MCF 10A (cell line): ENCODE results near the gene ZNF365. TPM values are rescaled to one million over a fixed set of nuclear protein-coding genes. Genes with fewer than 3 reads are reported as not detected.
A peak's percentile ranks its signal among the peaks of the same experiment; 100 is the strongest.

Experiments used
- BruUV-seq: library from RNA; stranded (reverse); fragments of 400-500 nt; replicated peaks from 2 replicates; lab custom pipeline; 2021; lab: Mats Ljungman, UMichigan
- CTCF ChIA-PET: fragments of 300-600 bp; sonication (Branson Sonifier 250); formaldehyde crosslinking; extraction: SDS; loops from one replicate; lab custom pipeline; 2021; ENCODE audit warnings: antibody characterized with exemption, inconsistent platforms; lab: Yijun Ruan, JAX
- POLR2A ChIA-PET: fragments of 300-600, 350-650 bp; sonication (Branson Sonifier 250); formaldehyde crosslinking; extraction: SDS; loops from one replicate; lab custom pipeline; 2020; ENCODE audit warnings: antibody characterized with exemption, inconsistent platforms; lab: Yijun Ruan, JAX
- DNase-seq: peaks from one replicate; pipeline ENCODE4 v3.0.0-alpha.2; 2018; ENCODE audit not compliant: unreplicated experiment
- H3K27ac Mint-ChIP-seq: one replicate; pipeline ENCODE4 v1.8.0; 2022; ENCODE audit warnings: mild to moderate bottlenecking, low read depth, mixed read lengths; ENCODE audit not compliant: unreplicated experiment
- H3K27me3 Mint-ChIP-seq: one replicate; pipeline ENCODE4 v1.8.0; 2022; ENCODE audit warnings: mixed read lengths; ENCODE audit not compliant: insufficient read depth, unreplicated experiment
- H3K36me3 Mint-ChIP-seq: one replicate; pipeline ENCODE4 v1.8.0; 2022; ENCODE audit warnings: mild to moderate bottlenecking, moderate library complexity, mixed read lengths; ENCODE audit not compliant: insufficient read depth, unreplicated experiment
- H3K4me1 Mint-ChIP-seq: one replicate; pipeline ENCODE4 v1.8.0; 2022; ENCODE audit warnings: mixed read lengths; ENCODE audit not compliant: insufficient read depth, unreplicated experiment
- H3K4me3 Mint-ChIP-seq: one replicate; pipeline ENCODE4 v1.8.0; 2022; ENCODE audit warnings: mild to moderate bottlenecking, moderate library complexity, mixed read lengths; ENCODE audit not compliant: unreplicated experiment
- H3K9me3 Mint-ChIP-seq: one replicate; pipeline ENCODE4 v1.8.0; 2022; ENCODE audit warnings: mixed read lengths; ENCODE audit not compliant: unreplicated experiment
- intact Hi-C: fragments of 100-400 bp; cut with micrococcal nuclease; formaldehyde crosslinking; loops from 2 replicates; pipeline ENCODE4 v1.14.1; 2022
- total RNA-seq: library from RNA; stranded (reverse); gene quantifications from 2 replicates; pipeline ENCODE4 v1.2.3, GENCODE V29; 2022
- TF ChIP-seq, protein P1 (sequence below): fragments of 200-600 bp; IDR thresholded peaks from one replicate; pipeline ENCODE4 v1.8.0; 2022; ENCODE audit warnings: antibody characterized with exemption, mild to moderate bottlenecking; ENCODE audit not compliant: unreplicated experiment

Gene ZNF365
- total RNA-seq, 1 experiment from 2014 or later = 1.3 TPM

DNA sequence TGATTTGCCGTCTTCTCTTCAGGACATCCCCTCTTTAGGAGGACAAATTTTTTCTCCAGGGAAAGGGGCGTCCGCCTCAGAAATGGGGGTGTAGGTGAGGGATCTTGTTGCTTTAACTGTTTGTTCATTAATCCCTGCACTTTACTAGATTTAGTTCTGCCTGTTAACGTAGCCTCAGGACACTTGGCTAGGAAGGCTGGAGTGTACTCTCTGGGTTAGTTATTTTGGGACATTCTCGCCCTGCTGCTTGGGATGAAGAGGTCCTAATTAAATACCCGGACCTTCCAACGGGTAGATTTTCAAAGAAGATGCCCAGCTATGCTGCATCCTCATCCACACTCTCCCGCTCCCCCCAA, 552 bp upstream of the ZNF365 start:
- Mint-ChIP-seq H3K36me3 (peaks cover 5% of the 10 kb centered on the region), H3K27ac (no peak overlapping the region), H3K27me3 (no peaks in the 10 kb centered on the region), H3K9me3 (no peaks in the 10 kb centered on the region), H3K4me3 (peak overlapping the region; percentile 68), H3K4me1 (peaks cover 5% of the 10 kb centered on the region)
- BruUV-seq = no TSS peak
- ChIA-PET POLR2A (interaction anchor here (0.6 kb wide), 1 partner anchor 784 kb away, joined by 3 read pairs; no protein-coding TSS in a partner anchor), CTCF (interaction anchor here (0.7 to 1.6 kb wide), 2 partner anchors 108 to 130 kb away, joined by 3 to 5 read pairs; no protein-coding TSS in a partner anchor)
- TF ChIP-seq, protein P1, sequence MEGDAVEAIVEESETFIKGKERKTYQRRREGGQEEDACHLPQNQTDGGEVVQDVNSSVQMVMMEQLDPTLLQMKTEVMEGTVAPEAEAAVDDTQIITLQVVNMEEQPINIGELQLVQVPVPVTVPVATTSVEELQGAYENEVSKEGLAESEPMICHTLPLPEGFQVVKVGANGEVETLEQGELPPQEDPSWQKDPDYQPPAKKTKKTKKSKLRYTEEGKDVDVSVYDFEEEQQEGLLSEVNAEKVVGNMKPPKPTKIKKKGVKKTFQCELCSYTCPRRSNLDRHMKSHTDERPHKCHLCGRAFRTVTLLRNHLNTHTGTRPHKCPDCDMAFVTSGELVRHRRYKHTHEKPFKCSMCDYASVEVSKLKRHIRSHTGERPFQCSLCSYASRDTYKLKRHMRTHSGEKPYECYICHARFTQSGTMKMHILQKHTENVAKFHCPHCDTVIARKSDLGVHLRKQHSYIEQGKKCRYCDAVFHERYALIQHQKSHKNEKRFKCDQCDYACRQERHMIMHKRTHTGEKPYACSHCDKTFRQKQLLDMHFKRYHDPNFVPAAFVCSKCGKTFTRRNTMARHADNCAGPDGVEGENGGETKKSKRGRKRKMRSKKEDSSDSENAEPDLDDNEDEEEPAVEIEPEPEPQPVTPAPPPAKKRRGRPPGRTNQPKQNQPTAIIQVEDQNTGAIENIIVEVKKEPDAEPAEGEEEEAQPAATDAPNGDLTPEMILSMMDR = no peak
- DNase-seq = no peak
- intact Hi-C loops = no loop called here

GRCh38 chr10:62374862-62375710, 917 bp downstream of the ZNF365 start:
- peaks cover 9% of the 10 kb centered on the region for H3K4me1 Mint-ChIP-seq
- H3K27me3 Mint-ChIP-seq = no peaks in the 10 kb centered on the region
- TF ChIP-seq, protein P1 = no peak
- peak overlapping the region; percentile 68 for H3K4me3 Mint-ChIP-seq
- H3K27ac Mint-ChIP-seq = no peak overlapping the region
- no peaks in the 10 kb centered on the region for H3K36me3 Mint-ChIP-seq
- POLR2A ChIA-PET = interaction anchor here (2.2 kb wide), 1 partner anchor 12 kb away, joined by 6 read pairs; no protein-coding TSS in a partner anchor
- no TSS peak for BruUV-seq
- no peaks in the 10 kb centered on the region for H3K9me3 Mint-ChIP-seq
- no peak for DNase-seq
- CTCF ChIA-PET = interaction anchor here (1.3 kb wide), 1 partner anchor 110 kb away, joined by 4 read pairs; no protein-coding TSS in a partner anchor
- intact Hi-C loops = no loop called here

- BruUV-seq = no TSS peak
- intact Hi-C loops = no loop called here
- Mint-ChIP-seq H3K36me3 (no peaks in the 10 kb centered on the region), H3K27ac (no peak overlapping the region), H3K27me3 (no peaks in the 10 kb centered on the region), H3K4me1 (peaks cover 18% of the 10 kb centered on the region), H3K4me3 (no peak overlapping the region), H3K9me3 (no peaks in the 10 kb centered on the region)
- POLR2A ChIA-PET = interaction anchor here (0.6 to 2.2 kb wide), 3 partner anchors 9 to 28 kb away, joined by 3 to 6 read pairs (median 4); no protein-coding TSS in a partner anchor
- CTCF ChIA-PET = interaction anchor here (0.6 to 1.3 kb wide), 4 partner anchors 10 to 331 kb away, joined by 3 to 4 read pairs (median 3); no protein-coding TSS in a partner anchor
- no peak for DNase-seq
- TF ChIP-seq, protein P1 = no peak
Observed at GRCh38 chr10:62376071-62377025, 2.2 kb downstream of the ZNF365 start.
